B cell (primary cell): Measurements from ENCODE around the gene VIT. TPM values are rescaled to one million over a fixed set of nuclear protein-coding genes. Genes with fewer than 3 reads are reported as not detected.

Experiments used
- ATAC-seq: fragments of 200-7000 bp; cut with Tn5 transposase; one replicate; pipeline ENCODE4 v1.10.0; 2021; ENCODE audit warnings: low read depth, mild to moderate bottlenecking, moderate number of reproducible peaks, moderate library complexity
- CTCF ChIA-PET: fragments of 350-600 bp; sonication (Branson Sonifier 250); formaldehyde crosslinking; loops from one replicate; lab custom pipeline; 2021; ENCODE audit warnings: antibody characterized with exemption, inconsistent platforms; lab: Charles Lee
- POLR2A ChIA-PET: fragments of 350-600 bp; sonication (Branson Sonifier 250); formaldehyde crosslinking; loops from one replicate; lab custom pipeline; 2021; ENCODE audit warnings: antibody characterized with exemption; lab: Charles Lee
- DNase-seq: peaks from one replicate; pipeline ENCODE4 v3.0.0; 2013
- H2AFZ ChIP-seq: 2 replicates; pipeline ENCODE4 v1.6.1; 2012; ENCODE audit warnings: mild to moderate bottlenecking, low read depth, low read length; ENCODE audit not compliant: insufficient read depth, poor library complexity, severe bottlenecking
- H3K27ac ChIP-seq, 2 donors: 1 replicate in 1 of 2; 2 replicates in 1 of 2; pipeline ENCODE4 v1.5.1; 2012 to 2013; ENCODE audit warnings: low read length in 2 of 2, mild to moderate bottlenecking in 2 of 2, moderate library complexity in 1 of 2
- H3K27me3 ChIP-seq, 4 experiments: fragments of 200-600 bp in 1 of 4; sonication (generic) in 1 of 4; replicated peaks in 1 of 4; 1 replicate in 2 of 4; 2 replicates in 2 of 4; pipeline versions ENCODE4 v1.6.1 to v1.7.0; 2013 to 2016; ENCODE audit warnings: low read length in 3 of 4, mild to moderate bottlenecking in 2 of 4, mixed read lengths in 1 of 4, moderate library complexity in 1 of 4; ENCODE audit not compliant: insufficient read depth in 4 of 4, control insufficient read depth in 3 of 4; ENCODE audit errors: control extremely low read depth in 1 of 4
- H3K36me3 ChIP-seq, 2 experiments: replicated peaks in 1 of 2; 1 replicate in 1 of 2; 2 replicates in 1 of 2; pipeline versions ENCODE4 v1.6.1 to v1.7.1; 2013; ENCODE audit warnings: low read length in 1 of 2; ENCODE audit not compliant: insufficient read depth in 2 of 2, control insufficient read depth in 1 of 2; ENCODE audit errors: control extremely low read depth in 1 of 2, extremely low read depth in 1 of 2
- H3K4me1 ChIP-seq, 2 donors: fragments of 200-600 bp in 1 of 2; sonication (generic) in 1 of 2; 1 replicate in 1 of 2; 2 replicates in 1 of 2; pipeline versions ENCODE4 v1.5.1 to v1.6.1; 2013 to 2017; ENCODE audit warnings: low read length in 2 of 2; ENCODE audit not compliant: control insufficient read depth in 2 of 2, insufficient read depth in 2 of 2
- H3K4me2 ChIP-seq: replicated peaks from 2 replicates; pipeline ENCODE3; 2012; ENCODE audit warnings: mild to moderate bottlenecking, low read depth, low read length; ENCODE audit not compliant: poor library complexity, severe bottlenecking
- H3K4me3 ChIP-seq, 5 experiments: fragments of 200-600 bp in 1 of 5; sonication (generic) in 1 of 5; 1 replicate in 3 of 5; 2 replicates in 2 of 5; pipeline versions ENCODE4 v1.5.1 to v1.7.0; 2011 to 2016; ENCODE audit warnings: low read length in 4 of 5, mild to moderate bottlenecking in 4 of 5, low read depth in 2 of 5, control low read depth in 1 of 5, moderate library complexity in 1 of 5; ENCODE audit not compliant: insufficient read depth in 1 of 5; ENCODE audit errors: control extremely low read depth in 1 of 5, extremely low read depth in 1 of 5
- H3K79me2 ChIP-seq: fragments of 200-600 bp; sonication (generic); one replicate; pipeline ENCODE4 v1.6.0; 2016; ENCODE audit warnings: low read length; ENCODE audit not compliant: control insufficient read depth, insufficient read depth
- H3K9ac ChIP-seq: fragments of 200-600 bp; sonication (generic); 2 replicates; pipeline ENCODE4 v1.6.1; 2017; ENCODE audit warnings: mild to moderate bottlenecking, low read length, moderate library complexity
- H3K9me3 ChIP-seq, 3 donors: one replicate each; pipeline versions ENCODE4 v1.6.1 to v1.7.1; 2013; ENCODE audit warnings: low read length in 2 of 3; ENCODE audit not compliant: control insufficient read depth in 2 of 3, insufficient read depth in 1 of 3; ENCODE audit errors: control extremely low read depth in 1 of 3
- H4K20me1 ChIP-seq: 2 replicates; pipeline ENCODE4 v1.6.0; 2012; ENCODE audit warnings: mild to moderate bottlenecking, low read length; ENCODE audit not compliant: insufficient read depth, control insufficient read depth, poor library complexity, severe bottlenecking
- H3K27ac Mint-ChIP-seq: one replicate; pipeline ENCODE4 v1.8.0; 2021; ENCODE audit warnings: mixed read lengths
- H3K27me3 Mint-ChIP-seq: one replicate; pipeline ENCODE4 v1.8.0; 2021; ENCODE audit warnings: mixed read lengths
- H3K4me1 Mint-ChIP-seq: one replicate; pipeline ENCODE4 v1.8.0; 2021; ENCODE audit warnings: mixed read lengths
- H3K4me3 Mint-ChIP-seq: one replicate; pipeline ENCODE4 v1.8.0; 2021; ENCODE audit warnings: mixed read lengths
- H3K9me3 Mint-ChIP-seq: one replicate; pipeline ENCODE4 v1.8.0; 2022; ENCODE audit warnings: mixed read lengths; ENCODE audit not compliant: insufficient read depth
- EZH2 ChIP-seq: IDR thresholded peaks from 2 replicates; pipeline ENCODE4 v1.6.1; 2012; ENCODE audit warnings: borderline replicate concordance, low read depth, mild to moderate bottlenecking, moderate library complexity, low read length; ENCODE audit not compliant: insufficient read depth, poor library complexity, severe bottlenecking
- WGBS: methylation state at CpG from one replicate; pipeline ENCODE4 v1.1.5; 2013; ENCODE audit warnings: missing lambda C conversion rate; ENCODE audit not compliant: insufficient coverage; 5-methylcytosine and 5-hydroxymethylcytosine counted together
- intact Hi-C: fragments of 100-400 bp; cut with micrococcal nuclease; formaldehyde crosslinking; loops from one replicate; pipeline ENCODE4 v1.10.0; 2022
- polyA plus RNA-seq: library from polyadenylated mRNA; depleted of rRNA; stranded (reverse); fragments of >200 nt; gene quantifications from 2 replicates; pipeline ENCODE4 v1.2.3, GENCODE V29; 2012
- total RNA-seq, 2 donors: library from RNA; stranded (reverse); fragments of 120-200 nt in 1 of 2; gene quantifications; 1 replicate in 1 of 2; 2 replicates in 1 of 2; pipeline versions ENCODE4 v1.2.3 to v1.2.4, GENCODE V29; 2013 to 2022
- TF ChIP-seq, protein P1 (sequence below): fragments of 200-600 bp; IDR thresholded peaks from one replicate; pipeline ENCODE4 v1.8.0; 2022; ENCODE audit warnings: antibody characterized with exemption, mild to moderate bottlenecking

Gene VIT
- total and polyA plus RNA-seq, 2 donors (not counting 1 experiment from before 2014, with no cell fraction given): not detected

DNA sequence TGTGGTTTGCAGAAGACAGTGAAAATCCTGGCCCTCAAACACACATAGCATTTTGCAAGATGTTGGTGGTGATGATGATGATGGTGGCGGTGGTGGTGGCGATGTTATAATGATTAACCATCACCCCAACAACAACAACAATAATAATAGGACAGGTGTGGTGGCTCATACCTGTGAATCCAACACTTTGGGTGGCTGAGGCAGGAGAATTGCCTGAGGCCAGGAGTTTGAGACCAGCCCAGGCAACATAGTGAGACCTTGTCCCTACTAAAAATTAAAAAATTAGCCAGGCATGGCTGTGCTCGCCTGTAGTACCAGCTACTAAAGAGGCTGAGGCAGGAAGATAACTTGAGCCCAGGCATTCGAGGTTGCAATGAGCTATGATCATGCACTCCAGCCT, 3.8 kb downstream of the VIT start:
- Mint-ChIP-seq H3K27me3 (peaks cover 4% of the 10 kb centered on the region), H3K4me1 (no peaks in the 10 kb centered on the region), H3K4me3 (no peak overlapping the region), H3K27ac (no peak overlapping the region), H3K9me3 (no peaks in the 10 kb centered on the region)
- no peak overlapping the region for H3K4me2 ChIP-seq
- H3K27me3 ChIP-seq: no peaks in the 10 kb centered on the region
- TF ChIP-seq, protein P1, sequence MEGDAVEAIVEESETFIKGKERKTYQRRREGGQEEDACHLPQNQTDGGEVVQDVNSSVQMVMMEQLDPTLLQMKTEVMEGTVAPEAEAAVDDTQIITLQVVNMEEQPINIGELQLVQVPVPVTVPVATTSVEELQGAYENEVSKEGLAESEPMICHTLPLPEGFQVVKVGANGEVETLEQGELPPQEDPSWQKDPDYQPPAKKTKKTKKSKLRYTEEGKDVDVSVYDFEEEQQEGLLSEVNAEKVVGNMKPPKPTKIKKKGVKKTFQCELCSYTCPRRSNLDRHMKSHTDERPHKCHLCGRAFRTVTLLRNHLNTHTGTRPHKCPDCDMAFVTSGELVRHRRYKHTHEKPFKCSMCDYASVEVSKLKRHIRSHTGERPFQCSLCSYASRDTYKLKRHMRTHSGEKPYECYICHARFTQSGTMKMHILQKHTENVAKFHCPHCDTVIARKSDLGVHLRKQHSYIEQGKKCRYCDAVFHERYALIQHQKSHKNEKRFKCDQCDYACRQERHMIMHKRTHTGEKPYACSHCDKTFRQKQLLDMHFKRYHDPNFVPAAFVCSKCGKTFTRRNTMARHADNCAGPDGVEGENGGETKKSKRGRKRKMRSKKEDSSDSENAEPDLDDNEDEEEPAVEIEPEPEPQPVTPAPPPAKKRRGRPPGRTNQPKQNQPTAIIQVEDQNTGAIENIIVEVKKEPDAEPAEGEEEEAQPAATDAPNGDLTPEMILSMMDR: no peak
- TF ChIP-seq EZH2: no peak
- no CpG with 5 or more reads among the region's 4 CpGs for WGBS
- no peak overlapping the region for H3K27ac ChIP-seq
- intact Hi-C loops: no loop called here
- POLR2A ChIA-PET: no interaction called here
- CTCF ChIA-PET: interaction anchor here (0.6 kb wide), 1 partner anchor 65 kb away, joined by 3 read pairs; no protein-coding TSS in a partner anchor
- ATAC-seq (no peak), DNase-seq (no peak)
- no peak overlapping the region for H3K9ac ChIP-seq
- no peaks in the 10 kb centered on the region for H3K36me3 ChIP-seq
- no peaks in the 10 kb centered on the region for H3K9me3 ChIP-seq
- no peaks in the 10 kb centered on the region for H3K4me1 ChIP-seq
- no peak overlapping the region for H3K4me3 ChIP-seq
- no peak overlapping the region for H2AFZ ChIP-seq
- H3K79me2 ChIP-seq: no peaks in the 10 kb centered on the region
- no peaks in the 10 kb centered on the region for H4K20me1 ChIP-seq

DNA sequence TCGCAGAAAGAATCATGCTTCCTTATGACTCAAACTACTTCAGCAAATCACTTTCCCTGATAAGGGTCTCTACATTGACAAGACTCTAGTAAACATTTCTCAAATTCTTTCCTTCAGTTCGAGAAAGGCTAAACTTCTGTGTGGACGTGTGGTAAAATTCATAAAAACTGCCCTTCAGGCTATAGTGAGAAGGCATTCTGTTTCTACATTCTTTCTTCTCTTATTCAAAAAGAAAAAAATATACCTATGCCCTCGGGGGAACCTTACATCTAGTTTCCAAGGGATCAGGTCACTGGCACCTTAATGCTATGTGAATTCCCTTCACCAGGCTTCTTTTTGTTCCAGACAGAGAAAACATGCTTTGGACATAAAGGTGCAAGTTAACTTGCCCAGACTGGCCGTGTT, 4.9 kb downstream of the VIT start:
- H3K4me3 Mint-ChIP-seq: no peak overlapping the region
- H2AFZ ChIP-seq: no peak overlapping the region
- no peak overlapping the region for H3K9ac ChIP-seq
- H3K4me1 ChIP-seq: no peaks in the 10 kb centered on the region
- H3K79me2 ChIP-seq: no peaks in the 10 kb centered on the region
- H3K27ac Mint-ChIP-seq: no peak overlapping the region
- WGBS: 87% methylated on average over 3 of the region's 5 CpGs
- ATAC-seq (no peak), DNase-seq (no peak)
- H3K4me3 ChIP-seq: no peak overlapping the region
- no peaks in the 10 kb centered on the region for H3K9me3 ChIP-seq
- no peaks in the 10 kb centered on the region for H3K36me3 ChIP-seq
- H3K27ac ChIP-seq: no peak overlapping the region
- no peaks in the 10 kb centered on the region for H4K20me1 ChIP-seq
- no peaks in the 10 kb centered on the region for H3K9me3 Mint-ChIP-seq
- H3K27me3 ChIP-seq: no peaks in the 10 kb centered on the region
- ChIA-PET CTCF (no interaction called here), POLR2A (no interaction called here)
- H3K4me2 ChIP-seq: no peak overlapping the region
- no peaks in the 10 kb centered on the region for H3K4me1 Mint-ChIP-seq
- peaks cover 4% of the 10 kb centered on the region for H3K27me3 Mint-ChIP-seq
- intact Hi-C loops: no loop called here
- TF ChIP-seq, protein P1: no peak
